Neural cell (in vitro differentiated cells): ENCODE results near the gene PRICKLE2. TPM values are rescaled to one million over a fixed set of nuclear protein-coding genes. Genes with fewer than 3 reads are reported as not detected.

Experiments used
- H2AFZ ChIP-seq: fragments of 200-600, 300-800 bp; sonication (generic), shearing (Covaris generic); 2 replicates; pipeline ENCODE4 v1.6.0; 2014; ENCODE audit warnings: low read depth, mild to moderate bottlenecking, antibody characterized with exemption, low read length, moderate library complexity
- H3F3A ChIP-seq: fragments of 200-600 bp; shearing (Covaris generic); 2 replicates; pipeline ENCODE4 v1.6.1; 2016; ENCODE audit warnings: mild to moderate bottlenecking, moderate library complexity, mixed read lengths, antibody characterized with exemption, low read length; ENCODE audit not compliant: insufficient read depth, poor library complexity, severe bottlenecking
- H3K27ac ChIP-seq: fragments of 200-600, 300-800 bp; sonication (generic), shearing (Covaris generic); 2 replicates; pipeline ENCODE4 v1.5.1; 2014; ENCODE audit warnings: mild to moderate bottlenecking, low read length, moderate library complexity
- H3K27me3 ChIP-seq: fragments of 300-800, 200-600 bp; sonication (generic), shearing (Covaris generic); 2 replicates; pipeline ENCODE4 v1.6.0; 2014; ENCODE audit warnings: mild to moderate bottlenecking, low read depth, low read length, moderate library complexity; ENCODE audit not compliant: insufficient read depth
- H3K36me3 ChIP-seq: fragments of 300-800, 200-600 bp; sonication (generic), shearing (Covaris generic); 2 replicates; pipeline ENCODE4 v1.5.1; 2014; ENCODE audit warnings: mild to moderate bottlenecking, antibody characterized with exemption, low read length, moderate library complexity; ENCODE audit not compliant: insufficient read depth
- H3K4me2 ChIP-seq: fragments of 300-800, 200-600 bp; sonication (generic), shearing (Covaris generic); 2 replicates; pipeline ENCODE4 v1.6.0; 2014; ENCODE audit warnings: mild to moderate bottlenecking, low read length
- H3K4me3 ChIP-seq: fragments of 300-800, 200-600 bp; sonication (generic), shearing (Covaris generic); 2 replicates; pipeline ENCODE4 v1.5.1; 2014; ENCODE audit warnings: mild to moderate bottlenecking, low read length, moderate library complexity
- H3K79me2 ChIP-seq: fragments of 200-600 bp; shearing (Covaris generic); replicated peaks from 2 replicates; pipeline ENCODE4 v1.6.0; 2014; ENCODE audit warnings: mild to moderate bottlenecking, low read length, moderate library complexity; ENCODE audit not compliant: insufficient read depth
- H3K9ac ChIP-seq: fragments of 300-800, 200-600 bp; sonication (generic), shearing (Covaris generic); 2 replicates; pipeline ENCODE4 v1.6.1; 2016; ENCODE audit warnings: mild to moderate bottlenecking, low read length, mixed read lengths
- H3K9me2 ChIP-seq: fragments of 200-600 bp; shearing (Covaris generic); 2 replicates; pipeline ENCODE4 v1.6.1; 2016; ENCODE audit warnings: mild to moderate bottlenecking, low read length, mixed read lengths; ENCODE audit not compliant: insufficient read depth
- H3K9me3 ChIP-seq: fragments of 200-600, 300-800 bp; sonication (generic), shearing (Covaris generic); 2 replicates; pipeline ENCODE4 v1.6.1; 2016; ENCODE audit warnings: mild to moderate bottlenecking, mixed run types, low read length, moderate library complexity, mixed read lengths
- H4K20me1 ChIP-seq: fragments of 200-600 bp; shearing (Covaris generic); 2 replicates; pipeline ENCODE4 v1.6.1; 2016; ENCODE audit warnings: mild to moderate bottlenecking, mixed run types; ENCODE audit not compliant: insufficient read depth
- EP300 ChIP-seq: fragments of 450-650 bp; conservative IDR thresholded peaks from 2 replicates; pipeline ENCODE4 v1.6.1; 2014; ENCODE audit warnings: antibody characterized with exemption, mild to moderate bottlenecking, moderate library complexity; ENCODE audit not compliant: poor library complexity, severe bottlenecking
- EZH2 ChIP-seq: fragments of 200-600, 300-800 bp; shearing (Covaris generic), sonication (generic); IDR thresholded peaks from 2 replicates; pipeline ENCODE4 v1.6.1; 2014; ENCODE audit warnings: antibody characterized with exemption, low read length, borderline replicate concordance, mild to moderate bottlenecking; ENCODE audit not compliant: insufficient read depth, poor library complexity, severe bottlenecking
- MXI1 ChIP-seq: fragments of 450-650 bp; conservative IDR thresholded peaks from 2 replicates; pipeline ENCODE4 v1.6.1; 2014; ENCODE audit warnings: antibody characterized with exemption, mild to moderate bottlenecking; ENCODE audit not compliant: poor library complexity, severe bottlenecking
- POLR2AphosphoS5 ChIP-seq: IDR thresholded peaks from 2 replicates; pipeline ENCODE4 v1.6.1; 2012
- RAD21 ChIP-seq: fragments of 450-650 bp; conservative IDR thresholded peaks from 2 replicates; pipeline ENCODE4 v1.6.1; 2014; ENCODE audit warnings: antibody characterized with exemption, mild to moderate bottlenecking, moderate library complexity
- SMC3 ChIP-seq: fragments of 450-650 bp; conservative IDR thresholded peaks from 2 replicates; pipeline ENCODE4 v1.6.1; 2014; ENCODE audit warnings: antibody characterized with exemption, mild to moderate bottlenecking, moderate library complexity; ENCODE audit not compliant: poor library complexity
- TAF1 ChIP-seq: IDR thresholded peaks from 2 replicates; pipeline ENCODE4 v1.6.1; 2012; ENCODE audit warnings: low read depth
- polyA plus RNA-seq: library from polyadenylated mRNA; depleted of rRNA; stranded (reverse); fragments of >200 nt; gene quantifications from 2 replicates; pipeline ENCODE4 v1.2.3, GENCODE V29; 2014
- TF ChIP-seq, protein P1 (sequence below): IDR thresholded peaks from 2 replicates; pipeline ENCODE4 v1.6.1; 2012; ENCODE audit warnings: borderline replicate concordance
- TF ChIP-seq, protein P2 (sequence below): fragments of 450-650 bp; IDR thresholded peaks from 2 replicates; pipeline ENCODE4 v1.5.1; 2014; ENCODE audit warnings: antibody characterized with exemption, mild to moderate bottlenecking, moderate library complexity; ENCODE audit not compliant: poor library complexity, severe bottlenecking

PRICKLE2 gene
- polyA plus RNA-seq, 1 donor from 2014 or later, result 8.7 TPM

DNA sequence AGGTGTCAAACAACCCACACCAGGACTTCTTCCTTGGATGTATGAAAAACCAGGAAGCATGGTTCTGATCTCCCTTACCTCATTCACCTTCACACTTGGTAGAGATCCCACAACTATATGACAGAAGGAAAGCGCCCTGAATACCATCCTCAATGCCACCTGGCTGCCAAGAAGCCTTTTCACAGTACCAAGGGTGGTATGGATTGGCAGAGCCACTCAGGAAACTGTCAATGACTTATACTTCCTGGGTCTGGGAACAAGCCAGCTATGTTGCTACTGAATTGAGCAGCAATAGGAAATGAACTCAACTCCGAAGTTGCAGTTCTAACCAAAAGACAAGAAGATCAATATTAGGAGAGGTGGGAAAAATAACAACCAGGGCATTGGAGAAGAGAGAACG, 129.5 kb downstream of the PRICKLE2 start:
- no peaks in the 10 kb centered on the region for H3K9me3 ChIP-seq
- H3K9ac ChIP-seq, result no peak overlapping the region
- H3K36me3 ChIP-seq, result no peaks in the 10 kb centered on the region
- TF ChIP-seq SMC3, result no peak
- TF ChIP-seq TAF1, result no peak
- no peak for TF ChIP-seq MXI1
- TF ChIP-seq POLR2AphosphoS5, result no peak
- TF ChIP-seq, protein P1, sequence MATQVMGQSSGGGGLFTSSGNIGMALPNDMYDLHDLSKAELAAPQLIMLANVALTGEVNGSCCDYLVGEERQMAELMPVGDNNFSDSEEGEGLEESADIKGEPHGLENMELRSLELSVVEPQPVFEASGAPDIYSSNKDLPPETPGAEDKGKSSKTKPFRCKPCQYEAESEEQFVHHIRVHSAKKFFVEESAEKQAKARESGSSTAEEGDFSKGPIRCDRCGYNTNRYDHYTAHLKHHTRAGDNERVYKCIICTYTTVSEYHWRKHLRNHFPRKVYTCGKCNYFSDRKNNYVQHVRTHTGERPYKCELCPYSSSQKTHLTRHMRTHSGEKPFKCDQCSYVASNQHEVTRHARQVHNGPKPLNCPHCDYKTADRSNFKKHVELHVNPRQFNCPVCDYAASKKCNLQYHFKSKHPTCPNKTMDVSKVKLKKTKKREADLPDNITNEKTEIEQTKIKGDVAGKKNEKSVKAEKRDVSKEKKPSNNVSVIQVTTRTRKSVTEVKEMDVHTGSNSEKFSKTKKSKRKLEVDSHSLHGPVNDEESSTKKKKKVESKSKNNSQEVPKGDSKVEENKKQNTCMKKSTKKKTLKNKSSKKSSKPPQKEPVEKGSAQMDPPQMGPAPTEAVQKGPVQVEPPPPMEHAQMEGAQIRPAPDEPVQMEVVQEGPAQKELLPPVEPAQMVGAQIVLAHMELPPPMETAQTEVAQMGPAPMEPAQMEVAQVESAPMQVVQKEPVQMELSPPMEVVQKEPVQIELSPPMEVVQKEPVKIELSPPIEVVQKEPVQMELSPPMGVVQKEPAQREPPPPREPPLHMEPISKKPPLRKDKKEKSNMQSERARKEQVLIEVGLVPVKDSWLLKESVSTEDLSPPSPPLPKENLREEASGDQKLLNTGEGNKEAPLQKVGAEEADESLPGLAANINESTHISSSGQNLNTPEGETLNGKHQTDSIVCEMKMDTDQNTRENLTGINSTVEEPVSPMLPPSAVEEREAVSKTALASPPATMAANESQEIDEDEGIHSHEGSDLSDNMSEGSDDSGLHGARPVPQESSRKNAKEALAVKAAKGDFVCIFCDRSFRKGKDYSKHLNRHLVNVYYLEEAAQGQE, result no peak
- TF ChIP-seq RAD21, result no peak
- TF ChIP-seq, protein P2, sequence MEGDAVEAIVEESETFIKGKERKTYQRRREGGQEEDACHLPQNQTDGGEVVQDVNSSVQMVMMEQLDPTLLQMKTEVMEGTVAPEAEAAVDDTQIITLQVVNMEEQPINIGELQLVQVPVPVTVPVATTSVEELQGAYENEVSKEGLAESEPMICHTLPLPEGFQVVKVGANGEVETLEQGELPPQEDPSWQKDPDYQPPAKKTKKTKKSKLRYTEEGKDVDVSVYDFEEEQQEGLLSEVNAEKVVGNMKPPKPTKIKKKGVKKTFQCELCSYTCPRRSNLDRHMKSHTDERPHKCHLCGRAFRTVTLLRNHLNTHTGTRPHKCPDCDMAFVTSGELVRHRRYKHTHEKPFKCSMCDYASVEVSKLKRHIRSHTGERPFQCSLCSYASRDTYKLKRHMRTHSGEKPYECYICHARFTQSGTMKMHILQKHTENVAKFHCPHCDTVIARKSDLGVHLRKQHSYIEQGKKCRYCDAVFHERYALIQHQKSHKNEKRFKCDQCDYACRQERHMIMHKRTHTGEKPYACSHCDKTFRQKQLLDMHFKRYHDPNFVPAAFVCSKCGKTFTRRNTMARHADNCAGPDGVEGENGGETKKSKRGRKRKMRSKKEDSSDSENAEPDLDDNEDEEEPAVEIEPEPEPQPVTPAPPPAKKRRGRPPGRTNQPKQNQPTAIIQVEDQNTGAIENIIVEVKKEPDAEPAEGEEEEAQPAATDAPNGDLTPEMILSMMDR, result no peak
- no peak for TF ChIP-seq EP300
- TF ChIP-seq EZH2, result no peak
- H3K4me3 ChIP-seq, result no peak overlapping the region
- no peaks in the 10 kb centered on the region for H3K79me2 ChIP-seq
- H4K20me1 ChIP-seq, result no peaks in the 10 kb centered on the region
- no peaks in the 10 kb centered on the region for H3F3A ChIP-seq
- H3K4me2 ChIP-seq, result no peak overlapping the region
- no peak overlapping the region for H2AFZ ChIP-seq
- H3K27me3 ChIP-seq, result no peaks in the 10 kb centered on the region
- H3K9me2 ChIP-seq, result no peaks in the 10 kb centered on the region
- no peak overlapping the region for H3K27ac ChIP-seq

DNA sequence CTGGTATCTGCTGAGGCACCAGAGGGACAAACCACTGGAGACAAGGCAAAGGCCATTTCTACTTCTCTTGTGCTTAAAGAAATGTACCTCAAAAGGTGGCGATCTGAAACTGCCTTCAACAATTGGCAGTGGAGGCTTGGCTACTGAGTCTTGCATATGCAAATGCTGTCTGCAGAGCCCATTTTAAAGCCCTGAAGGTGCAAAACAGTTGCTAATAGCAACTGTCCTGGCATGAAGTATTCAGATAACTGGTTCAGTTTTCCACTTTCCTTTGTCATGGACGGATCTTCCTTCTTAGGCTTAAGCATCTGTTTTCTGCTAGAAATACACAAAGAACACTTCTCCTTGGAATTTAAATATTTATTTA, 130.6 kb downstream of the PRICKLE2 start:
- Histone ChIP-seq H3K79me2 (no peaks in the 10 kb centered on the region), H3K9me2 (no peaks in the 10 kb centered on the region), H3K9me3 (no peaks in the 10 kb centered on the region), H3K27ac (no peak overlapping the region), H3K27me3 (no peaks in the 10 kb centered on the region), H3K36me3 (no peaks in the 10 kb centered on the region), H3K4me3 (no peak overlapping the region), H3K9ac (no peak overlapping the region), H4K20me1 (no peaks in the 10 kb centered on the region), H3K4me2 (no peak overlapping the region), H3F3A (no peaks in the 10 kb centered on the region), H2AFZ (no peak overlapping the region)
- TF ChIP-seq TAF1, result no peak
- no peak for TF ChIP-seq RAD21
- TF ChIP-seq EZH2, result no peak
- TF ChIP-seq, protein P1, result no peak
- TF ChIP-seq, protein P2, result no peak
- no peak for TF ChIP-seq SMC3
- no peak for TF ChIP-seq MXI1
- TF ChIP-seq POLR2AphosphoS5, result no peak
- TF ChIP-seq EP300, result no peak
